BE2C (cell line): Measurements from ENCODE around the gene C1GALT1. TPM values are rescaled to one million over a fixed set of nuclear protein-coding genes. Genes with fewer than 3 reads are reported as not detected.
"Not testable (repeated sequence)": the region's sequence is repeated elsewhere in the genome, so short reads cannot be mapped to it uniquely, and the experiment has no call there.

ENCODE experiments used
- DNase-seq: peaks from one replicate; pipeline ENCODE4 v3.0.0-alpha.2; 2020
- H3K27me3 ChIP-seq: fragments of 250-450 bp; sonication (Bioruptor Pico); 2 replicates; pipeline ENCODE4 v1.5.1; 2020; ENCODE audit warnings: mild to moderate bottlenecking
- H3K36me3 ChIP-seq: fragments of 250-450 bp; sonication (Bioruptor Pico); 2 replicates; pipeline ENCODE4 v1.5.1; 2020; ENCODE audit warnings: mild to moderate bottlenecking
- H3K4me1 ChIP-seq: fragments of 250-450 bp; sonication (Bioruptor Pico); 2 replicates; pipeline ENCODE4 v1.5.1; 2020
- H3K4me3 ChIP-seq: 2 replicates; pipeline ENCODE4 v1.5.1; 2011; ENCODE audit warnings: low read depth, low read length
- H3K9me3 ChIP-seq: fragments of 250-450 bp; sonication (Bioruptor Pico); 2 replicates; pipeline ENCODE4 v1.5.1; 2020
- polyA plus RNA-seq: library from polyadenylated mRNA; unstranded; fragments of >200 nt; gene quantifications from one replicate; pipeline ENCODE4 v1.2.1, GENCODE V29; 2012; ENCODE audit warnings: low read depth, missing spikeins; ENCODE audit not compliant: insufficient read length, insufficient read depth
- TF ChIP-seq, protein P1 (sequence below): IDR thresholded peaks from 2 replicates; pipeline ENCODE4 v1.5.1; 2012; ENCODE audit warnings: mild to moderate bottlenecking, low read depth, low read length

C1GALT1 gene
- 5.9 TPM for polyA plus RNA-seq

DNA sequence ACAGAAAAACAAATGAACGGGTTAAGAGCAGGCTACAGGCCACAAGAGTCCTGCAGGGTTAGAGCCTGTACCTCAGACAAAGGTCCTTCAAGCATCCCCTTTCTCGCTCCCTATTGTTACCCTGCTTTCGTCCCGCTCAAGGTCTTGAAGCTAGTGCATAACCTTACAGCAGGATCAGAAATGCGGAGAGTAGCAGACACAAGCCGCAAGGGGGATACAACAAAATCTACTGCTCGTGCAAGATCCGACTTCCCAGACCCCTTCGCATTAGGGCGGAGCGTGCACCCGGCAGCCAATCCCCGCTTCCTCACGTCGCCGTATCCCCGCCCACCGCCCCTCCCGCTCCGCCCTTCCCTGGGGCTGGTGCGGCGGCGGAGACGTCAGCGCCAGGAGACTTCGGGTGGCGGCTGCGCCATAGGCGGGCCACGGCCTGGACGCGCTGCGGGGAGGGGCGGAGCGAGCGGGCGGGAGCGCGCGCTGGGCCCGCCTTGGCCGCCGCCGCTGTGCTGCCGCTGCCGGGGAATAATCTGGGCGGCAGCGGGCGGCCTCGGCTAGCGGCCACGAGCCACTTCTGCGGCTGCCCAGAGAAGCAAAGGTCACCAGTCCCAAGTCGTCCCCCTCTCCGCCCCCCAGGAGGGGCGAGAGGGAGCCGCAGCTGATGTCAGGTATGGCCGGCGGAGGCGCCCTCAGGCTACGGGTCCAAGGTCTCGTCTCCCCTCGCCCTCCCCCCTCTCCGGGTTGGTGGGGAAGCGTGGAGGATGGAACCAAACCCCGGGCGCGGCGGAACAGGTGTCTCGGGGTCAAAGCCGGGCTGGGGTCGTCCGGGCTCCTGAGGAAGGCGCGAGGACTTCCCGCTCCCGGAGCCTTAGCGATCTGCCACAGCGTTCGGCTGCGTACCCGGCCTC is at the start of gene C1GALT1:
Gene C1GALT1 (plus strand): TSS at position 389 of the 905 bp plus-strand sequence. CDS start 51,776 bp downstream, outside the sequence.
- TF ChIP-seq, protein P1, sequence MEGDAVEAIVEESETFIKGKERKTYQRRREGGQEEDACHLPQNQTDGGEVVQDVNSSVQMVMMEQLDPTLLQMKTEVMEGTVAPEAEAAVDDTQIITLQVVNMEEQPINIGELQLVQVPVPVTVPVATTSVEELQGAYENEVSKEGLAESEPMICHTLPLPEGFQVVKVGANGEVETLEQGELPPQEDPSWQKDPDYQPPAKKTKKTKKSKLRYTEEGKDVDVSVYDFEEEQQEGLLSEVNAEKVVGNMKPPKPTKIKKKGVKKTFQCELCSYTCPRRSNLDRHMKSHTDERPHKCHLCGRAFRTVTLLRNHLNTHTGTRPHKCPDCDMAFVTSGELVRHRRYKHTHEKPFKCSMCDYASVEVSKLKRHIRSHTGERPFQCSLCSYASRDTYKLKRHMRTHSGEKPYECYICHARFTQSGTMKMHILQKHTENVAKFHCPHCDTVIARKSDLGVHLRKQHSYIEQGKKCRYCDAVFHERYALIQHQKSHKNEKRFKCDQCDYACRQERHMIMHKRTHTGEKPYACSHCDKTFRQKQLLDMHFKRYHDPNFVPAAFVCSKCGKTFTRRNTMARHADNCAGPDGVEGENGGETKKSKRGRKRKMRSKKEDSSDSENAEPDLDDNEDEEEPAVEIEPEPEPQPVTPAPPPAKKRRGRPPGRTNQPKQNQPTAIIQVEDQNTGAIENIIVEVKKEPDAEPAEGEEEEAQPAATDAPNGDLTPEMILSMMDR: peak; percentile 64
- H3K36me3 ChIP-seq: no peaks in the 10 kb centered on the region
- H3K9me3 ChIP-seq: no peaks in the 10 kb centered on the region
- peak; percentile 98 for DNase-seq
- no peaks in the 10 kb centered on the region; the same call in 1 of the 2 replicates for H3K4me1 ChIP-seq
- H3K4me3 ChIP-seq: peak within 1 kb of the TSS; percentile 86
- H3K27me3 ChIP-seq: no peaks in the 10 kb centered on the region

DNA sequence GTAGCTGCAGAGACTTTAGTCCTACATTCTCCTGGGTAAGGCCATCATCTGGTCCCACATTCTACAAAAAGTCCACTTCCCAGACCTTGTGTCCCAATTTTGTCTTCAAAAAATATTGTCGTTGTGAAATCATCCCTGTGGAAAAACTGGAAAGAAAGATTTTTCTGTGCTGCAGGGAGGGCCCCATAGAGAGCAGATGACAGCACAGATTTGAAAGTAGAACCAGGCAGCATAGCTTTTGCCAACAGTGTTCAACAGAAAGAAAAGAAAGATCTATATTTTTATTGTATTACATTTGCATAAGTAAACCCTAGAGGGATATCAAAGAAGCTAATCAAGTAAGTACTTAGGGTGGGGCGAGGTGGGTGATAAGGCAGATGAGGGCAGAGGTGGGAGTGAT is 48.3 kb upstream of the C1GALT1 start:
- Histone ChIP-seq H3K9me3 (no peaks in the 10 kb centered on the region), H3K4me1 (no peaks in the 10 kb centered on the region), H3K27me3 (peaks cover 10% of the 10 kb centered on the region), H3K36me3 (no peaks in the 10 kb centered on the region), H3K4me3 (no peak overlapping the region)
- DNase-seq: no peak
- TF ChIP-seq, protein P1: no peak

DNA sequence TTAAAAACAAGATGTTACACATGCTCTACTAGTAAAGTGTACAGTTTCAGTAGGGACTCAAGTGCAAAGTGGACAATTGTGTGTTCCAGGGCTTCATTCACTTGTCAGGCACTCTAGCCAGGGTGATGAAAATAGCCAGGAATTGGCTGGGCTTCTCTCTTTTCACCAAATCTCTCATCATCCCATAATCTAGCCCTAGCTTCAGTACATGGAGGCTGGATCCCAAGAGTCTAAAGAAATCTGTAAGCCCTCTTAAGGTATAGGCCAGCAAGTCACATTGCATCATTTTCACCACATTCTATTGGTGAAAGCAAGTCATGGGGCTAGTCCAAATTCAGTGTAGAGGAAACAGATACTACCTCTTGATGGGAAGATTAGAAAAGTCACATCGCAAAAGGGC is 47.3 kb upstream of the C1GALT1 start:
- peaks cover 7% of the 10 kb centered on the region for H3K27me3 ChIP-seq
- no peaks in the 10 kb centered on the region for H3K36me3 ChIP-seq
- DNase-seq: no peak
- H3K4me1 ChIP-seq: no peaks in the 10 kb centered on the region
- H3K4me3 ChIP-seq: no peak overlapping the region
- H3K9me3 ChIP-seq: no peaks in the 10 kb centered on the region
- TF ChIP-seq, protein P1: no peak

DNA sequence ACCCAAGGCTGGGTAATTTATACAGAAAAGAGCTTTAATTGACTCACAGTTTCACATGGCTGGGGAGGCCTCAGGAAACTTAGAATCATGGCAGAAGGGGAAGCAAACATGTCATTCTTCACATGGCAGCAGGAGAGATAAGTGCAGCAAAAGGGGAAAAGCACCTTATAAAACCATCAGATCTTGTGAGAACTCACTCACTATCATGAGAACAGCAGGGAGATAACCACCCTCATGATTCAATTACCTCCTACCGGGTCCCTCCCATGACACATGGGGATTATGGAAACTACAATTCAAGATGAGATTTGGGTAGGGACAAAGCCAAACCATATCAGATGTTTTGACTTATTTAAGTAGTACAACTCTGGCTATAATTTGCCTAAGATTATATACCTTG is 46.4 kb upstream of the C1GALT1 start:
- not testable (repeated sequence) for H3K36me3 ChIP-seq, H3K27me3 ChIP-seq, DNase-seq, H3K4me1 ChIP-seq, H3K9me3 ChIP-seq, H3K4me3 ChIP-seq

DNA sequence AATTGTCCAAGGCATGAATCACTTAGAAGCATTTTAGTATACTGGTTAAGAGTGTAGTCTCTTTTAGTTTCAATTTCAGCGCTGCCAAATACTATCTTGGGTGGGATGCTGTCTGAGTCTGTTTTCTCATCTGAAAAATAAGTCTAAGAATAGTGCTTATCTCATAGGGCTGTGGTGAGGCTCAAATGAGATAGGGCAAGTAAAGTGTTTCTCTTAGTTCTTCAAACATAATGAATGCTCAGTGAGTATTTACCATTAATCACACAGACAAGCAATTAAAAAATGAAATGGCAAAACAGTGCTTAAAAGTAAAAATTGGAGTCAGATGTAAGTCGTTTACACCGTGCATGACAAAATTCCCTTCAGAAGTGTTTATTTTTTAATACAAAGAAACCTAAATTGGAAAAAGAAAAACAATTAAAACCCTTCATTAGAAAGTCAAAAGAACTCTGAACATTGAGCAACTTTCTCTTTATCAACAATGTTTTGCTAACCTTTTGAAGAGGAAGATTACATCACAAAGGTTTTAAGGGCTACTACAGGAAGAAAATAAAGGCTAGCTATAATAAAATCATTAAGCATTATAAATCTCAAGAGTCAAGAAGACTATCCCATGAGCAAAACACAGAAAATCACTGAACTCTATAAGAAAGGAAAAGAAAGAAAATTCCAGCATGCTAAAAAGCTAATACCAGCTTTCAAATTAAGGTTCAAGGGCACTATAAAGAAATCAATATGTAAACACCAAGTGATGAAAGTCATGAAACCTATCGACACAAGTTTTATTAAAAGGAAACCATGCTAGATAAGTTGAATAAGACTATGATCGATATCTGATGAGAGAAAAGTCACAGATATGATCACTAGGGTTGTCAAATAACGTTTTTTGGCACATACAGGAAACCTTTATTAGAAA is 45.6 kb upstream of the C1GALT1 start:
- H3K4me3 ChIP-seq: no peak overlapping the region
- H3K4me1 ChIP-seq: no peaks in the 10 kb centered on the region
- H3K9me3 ChIP-seq: no peaks in the 10 kb centered on the region
- DNase-seq: no peak
- no peaks in the 10 kb centered on the region for H3K36me3 ChIP-seq
- TF ChIP-seq, protein P1: no peak
- H3K27me3 ChIP-seq: peaks cover under 1% of the 10 kb centered on the region; the same call in 1 of the 2 replicates

DNA sequence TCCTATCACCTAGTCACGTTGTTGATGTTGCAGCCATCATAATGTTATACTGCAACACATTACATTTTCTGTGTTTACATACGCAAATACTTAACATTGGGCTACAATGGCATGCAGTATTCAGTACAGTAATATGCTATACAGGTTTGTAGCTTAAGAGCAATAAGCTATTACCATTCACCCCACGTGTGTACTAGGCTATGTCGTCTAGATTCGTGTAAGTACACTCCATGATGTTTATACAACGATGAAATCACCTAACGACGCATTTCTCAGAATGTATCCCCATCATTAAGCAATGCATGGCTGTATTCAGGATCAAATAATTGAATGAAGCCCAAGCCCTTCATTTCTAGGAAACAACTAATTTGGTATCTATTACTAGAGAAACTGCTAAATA is 43.4 kb upstream of the C1GALT1 start:
- DNase-seq: no peak

DNA sequence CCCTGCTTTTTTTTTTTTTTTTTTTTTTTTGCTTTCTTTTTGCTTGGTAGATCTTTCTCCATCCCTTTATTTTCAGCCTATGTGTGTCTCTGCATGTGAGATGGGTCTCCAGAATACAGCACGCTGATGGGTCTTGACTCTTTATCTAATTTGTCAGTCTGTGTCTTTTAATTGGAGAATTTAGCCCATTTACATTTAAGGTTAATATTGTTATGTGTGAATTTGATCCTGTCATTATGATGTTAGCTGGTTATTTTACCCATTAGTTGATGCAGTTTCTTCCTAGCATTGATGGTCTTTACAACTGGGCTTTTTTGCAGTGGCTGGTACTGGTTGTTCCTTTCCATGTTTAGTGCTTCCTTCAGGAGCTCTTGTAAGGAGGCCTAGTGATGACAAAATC is 38.9 kb upstream of the C1GALT1 start:
- not testable (repeated sequence) for DNase-seq, H3K4me1 ChIP-seq, H3K36me3 ChIP-seq, H3K9me3 ChIP-seq, H3K27me3 ChIP-seq, H3K4me3 ChIP-seq

More for the DNA sequence above, 43.4 kb upstream of the C1GALT1 start:
- Histone ChIP-seq H3K27me3 (no peaks in the 10 kb centered on the region), H3K4me3 (no peak overlapping the region), H3K9me3 (no peaks in the 10 kb centered on the region), H3K4me1 (no peaks in the 10 kb centered on the region), H3K36me3 (no peaks in the 10 kb centered on the region)
- TF ChIP-seq, protein P1: no peak

DNA sequence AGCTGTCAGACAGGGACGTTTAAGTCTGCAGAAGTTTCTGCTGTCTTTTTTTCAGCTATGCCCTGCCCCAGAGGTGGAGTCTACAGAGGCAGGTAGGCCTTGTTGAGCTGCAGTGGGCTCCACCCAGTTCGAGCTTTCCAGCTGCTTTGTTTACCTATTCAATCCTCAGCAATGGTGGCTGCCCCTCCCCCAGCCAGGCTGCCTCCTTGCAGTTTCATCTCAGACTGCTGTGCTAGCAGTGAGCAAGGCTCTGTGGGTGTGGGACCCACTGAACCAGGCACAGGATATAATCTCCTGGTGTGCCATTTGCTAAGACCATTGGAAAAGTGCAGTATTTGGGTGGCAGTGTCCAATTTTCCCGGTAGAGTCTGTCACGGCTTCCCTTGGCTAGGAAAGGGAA is 37.2 kb upstream of the C1GALT1 start:
- H3K27me3 ChIP-seq, H3K36me3 ChIP-seq, H3K9me3 ChIP-seq, H3K4me1 ChIP-seq, H3K4me3 ChIP-seq: not testable (repeated sequence)
- DNase-seq: peak; percentile 4
